ENCODE measurements around the gene ADAMTS17. TPM values are rescaled to one million over a fixed set of nuclear protein-coding genes. Genes with fewer than 3 reads are reported as not detected.

The ADAMTS17 gene
- total RNA-seq, 1 donor from 2014 or later: 6.2 TPM

DNA sequence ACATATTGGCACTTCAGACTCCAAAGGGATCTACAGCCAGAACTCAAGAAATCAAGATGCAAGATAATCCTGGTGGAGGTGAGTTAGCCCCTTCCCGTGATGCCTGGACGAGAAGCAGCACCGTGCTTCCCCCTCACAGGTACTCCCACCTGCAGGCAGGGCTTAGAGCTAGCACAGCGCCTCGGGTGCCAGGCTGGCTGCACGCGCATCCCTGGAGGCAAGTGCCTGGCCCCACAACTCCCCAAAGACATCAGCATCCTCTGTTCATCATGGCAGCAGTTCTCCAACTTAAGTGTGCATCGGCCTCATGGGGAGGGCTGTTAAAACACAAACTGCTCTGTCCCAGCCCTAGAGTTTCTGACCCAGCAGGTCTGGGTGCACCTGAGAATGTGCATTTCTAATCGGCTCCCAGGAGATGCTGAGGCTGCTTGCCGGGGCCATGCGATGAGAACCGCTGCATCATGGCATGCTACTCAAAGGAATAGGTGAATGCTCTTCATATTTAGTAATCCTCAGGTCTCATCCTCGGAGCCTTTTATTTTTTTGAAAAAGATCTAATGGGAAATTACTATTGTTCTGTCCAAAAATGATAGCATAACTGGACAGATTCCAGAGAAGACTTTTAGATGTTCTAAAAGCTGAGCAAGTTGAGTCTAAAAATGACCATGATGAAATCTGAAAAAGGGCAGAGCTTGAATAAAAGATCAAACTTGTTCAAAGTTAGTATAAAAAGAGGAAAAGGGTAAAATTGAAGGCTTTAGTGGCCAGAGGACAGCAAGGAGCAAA lies 244.2 kb downstream of the ADAMTS17 start:
- Histone ChIP-seq H3K27ac (no peak overlapping the region), H3K27me3 (no peaks in the 10 kb centered on the region), H3K4me1 (no peaks in the 10 kb centered on the region), H3K36me3 (no peaks in the 10 kb centered on the region), H3K9me3 (no peaks in the 10 kb centered on the region), H3K4me3 (no peak overlapping the region)
- DNase-seq: no peak
- intact Hi-C loops (cut with DNase I): no loop called here
- TF ChIP-seq, protein P1, sequence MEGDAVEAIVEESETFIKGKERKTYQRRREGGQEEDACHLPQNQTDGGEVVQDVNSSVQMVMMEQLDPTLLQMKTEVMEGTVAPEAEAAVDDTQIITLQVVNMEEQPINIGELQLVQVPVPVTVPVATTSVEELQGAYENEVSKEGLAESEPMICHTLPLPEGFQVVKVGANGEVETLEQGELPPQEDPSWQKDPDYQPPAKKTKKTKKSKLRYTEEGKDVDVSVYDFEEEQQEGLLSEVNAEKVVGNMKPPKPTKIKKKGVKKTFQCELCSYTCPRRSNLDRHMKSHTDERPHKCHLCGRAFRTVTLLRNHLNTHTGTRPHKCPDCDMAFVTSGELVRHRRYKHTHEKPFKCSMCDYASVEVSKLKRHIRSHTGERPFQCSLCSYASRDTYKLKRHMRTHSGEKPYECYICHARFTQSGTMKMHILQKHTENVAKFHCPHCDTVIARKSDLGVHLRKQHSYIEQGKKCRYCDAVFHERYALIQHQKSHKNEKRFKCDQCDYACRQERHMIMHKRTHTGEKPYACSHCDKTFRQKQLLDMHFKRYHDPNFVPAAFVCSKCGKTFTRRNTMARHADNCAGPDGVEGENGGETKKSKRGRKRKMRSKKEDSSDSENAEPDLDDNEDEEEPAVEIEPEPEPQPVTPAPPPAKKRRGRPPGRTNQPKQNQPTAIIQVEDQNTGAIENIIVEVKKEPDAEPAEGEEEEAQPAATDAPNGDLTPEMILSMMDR (IDR thresholded peaks at IDR 0.05): no peak
- ATAC-seq: no peak

DNA sequence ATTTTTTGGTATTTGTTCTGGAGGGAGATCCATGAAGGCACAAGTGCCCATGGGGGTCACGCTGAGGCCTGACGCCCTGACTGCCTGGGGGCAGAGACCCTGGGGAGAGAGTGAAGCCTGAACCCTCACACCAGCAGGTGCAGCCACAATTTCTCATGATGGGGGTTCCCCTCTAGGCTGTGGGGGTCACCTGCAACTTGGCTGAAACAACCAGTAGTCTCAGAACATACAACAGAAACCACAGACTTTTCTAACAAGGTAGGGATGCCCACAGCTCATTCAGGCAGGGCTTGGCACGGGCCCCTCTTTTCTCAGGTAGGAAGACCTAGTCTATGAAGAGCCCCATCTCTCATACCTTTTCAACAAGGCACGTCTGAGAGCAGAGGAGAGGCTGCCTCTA lies 245.1 kb downstream of the ADAMTS17 start:
- Histone ChIP-seq H3K27me3 (no peaks in the 10 kb centered on the region), H3K9me3 (no peaks in the 10 kb centered on the region), H3K4me1 (no peaks in the 10 kb centered on the region), H3K4me3 (no peak overlapping the region), H3K36me3 (no peaks in the 10 kb centered on the region), H3K27ac (no peak overlapping the region)
- DNase-seq (no peak), ATAC-seq (no peak)
- intact Hi-C loops (cut with DNase I): no loop called here
- TF ChIP-seq, protein P1 (IDR thresholded peaks at IDR 0.05): no peak

DNA sequence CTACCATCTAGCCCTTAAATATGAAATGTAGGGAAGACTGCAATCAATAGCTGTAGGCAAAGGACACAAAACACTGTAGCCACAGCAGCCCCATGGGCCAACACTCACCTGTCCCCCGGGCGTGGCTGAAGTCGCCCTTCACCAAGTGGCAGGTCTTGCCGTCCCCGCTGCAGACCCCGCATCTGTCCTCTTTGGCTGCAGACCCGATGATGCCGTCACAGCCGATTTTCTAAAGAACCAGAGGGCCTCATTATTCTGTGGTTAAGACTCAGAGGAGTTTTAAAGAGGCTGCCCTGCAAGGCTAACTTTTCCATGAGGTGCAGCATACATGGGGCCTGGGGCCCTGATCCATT lies 245.6 kb downstream of the ADAMTS17 start:
- H3K9me3 ChIP-seq: no peaks in the 10 kb centered on the region
- intact Hi-C loops (cut with DNase I): no loop called here
- H3K4me1 ChIP-seq: no peaks in the 10 kb centered on the region
- H3K36me3 ChIP-seq: no peaks in the 10 kb centered on the region
- ATAC-seq (no peak), DNase-seq (no peak)
- no peak overlapping the region for H3K4me3 ChIP-seq
- H3K27ac ChIP-seq: no peak overlapping the region
- TF ChIP-seq, protein P1 (IDR thresholded peaks at IDR 0.05): no peak
- H3K27me3 ChIP-seq: no peaks in the 10 kb centered on the region

DNA sequence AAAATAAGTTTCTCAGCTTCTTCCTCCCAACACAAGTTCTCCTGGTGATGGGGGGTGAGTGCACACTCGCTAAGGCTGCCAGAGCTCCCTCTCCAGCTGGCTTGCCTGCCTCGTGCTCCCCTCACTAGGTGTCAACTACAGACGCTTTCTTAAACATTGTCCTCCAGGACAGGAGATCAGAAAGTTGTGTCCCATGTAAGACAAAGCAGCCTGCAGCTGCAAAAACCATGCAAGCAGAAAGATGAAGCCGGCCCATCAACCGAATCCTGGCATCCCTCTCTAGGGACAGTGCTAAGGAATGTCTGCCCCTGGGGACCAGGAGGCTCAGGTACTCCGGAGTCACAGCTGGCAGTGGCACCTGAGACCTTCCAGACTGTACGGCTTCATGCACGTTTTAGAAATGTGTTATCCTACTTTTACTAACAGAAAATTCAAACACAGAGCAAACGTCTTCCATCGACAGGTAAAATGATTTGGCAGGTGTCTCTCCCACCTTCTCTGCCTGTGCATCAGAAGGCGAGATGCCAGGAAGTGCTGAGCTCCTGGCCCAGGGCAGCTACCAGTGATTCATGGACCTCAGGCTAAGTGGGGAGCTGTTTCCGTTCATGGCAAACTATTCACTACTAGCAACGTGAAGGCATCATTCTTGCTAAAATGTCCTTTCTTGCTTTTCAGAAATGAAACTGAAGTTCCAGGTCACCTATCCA lies 246.1 kb downstream of the ADAMTS17 start:
- no peaks in the 10 kb centered on the region for H3K9me3 ChIP-seq
- no peak overlapping the region for H3K27ac ChIP-seq
- ATAC-seq (no peak), DNase-seq (no peak)
- intact Hi-C loops (cut with DNase I): no loop called here
- H3K27me3 ChIP-seq: no peaks in the 10 kb centered on the region
- H3K4me1 ChIP-seq: no peaks in the 10 kb centered on the region
- no peak overlapping the region for H3K4me3 ChIP-seq
- H3K36me3 ChIP-seq: no peaks in the 10 kb centered on the region
- TF ChIP-seq, protein P1 (IDR thresholded peaks at IDR 0.05): no peak

DNA sequence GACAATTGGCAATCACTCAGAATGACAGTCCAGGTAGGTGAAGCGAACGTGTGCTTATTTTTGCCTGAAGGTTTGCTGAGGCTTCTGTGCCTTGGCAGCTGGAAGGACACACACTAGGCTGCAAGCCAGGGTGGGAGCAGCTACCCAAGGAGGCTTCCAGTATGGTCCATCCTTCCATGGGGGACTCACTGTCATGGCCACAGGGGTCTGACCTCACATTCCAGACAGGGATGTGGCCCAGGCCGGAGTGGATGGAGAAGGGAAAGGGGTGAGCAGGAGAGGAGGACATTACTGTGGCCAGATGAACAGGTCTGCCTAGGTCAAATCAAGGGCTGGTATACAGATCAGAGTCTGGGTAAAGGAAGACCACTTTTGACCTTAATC lies 247.7 kb downstream of the ADAMTS17 start:
- no peak overlapping the region for H3K4me3 ChIP-seq
- H3K9me3 ChIP-seq: no peaks in the 10 kb centered on the region
- TF ChIP-seq, protein P1 (IDR thresholded peaks at IDR 0.05): no peak
- peak; percentile 29 for DNase-seq
- ATAC-seq: no peak
- no peaks in the 10 kb centered on the region for H3K27me3 ChIP-seq
- H3K36me3 ChIP-seq: no peaks in the 10 kb centered on the region
- no peak overlapping the region for H3K27ac ChIP-seq
- intact Hi-C loops (cut with DNase I): no loop called here
- no peaks in the 10 kb centered on the region for H3K4me1 ChIP-seq
